GM21825 (cell line): ENCODE results near the gene TCF23.
"Not testable (repeated sequence)": the region's sequence is repeated elsewhere in the genome, so short reads cannot be mapped to it uniquely, and the experiment has no call there.

Experiments used
- ATAC-seq: cut with Tn5 transposase; IDR thresholded peaks from one replicate; pipeline ENCODE4 v1.9.1; 2021; ENCODE audit warnings: mild to moderate bottlenecking, moderate library complexity; ENCODE audit not compliant: unreplicated experiment

TCF23 gene

DNA sequence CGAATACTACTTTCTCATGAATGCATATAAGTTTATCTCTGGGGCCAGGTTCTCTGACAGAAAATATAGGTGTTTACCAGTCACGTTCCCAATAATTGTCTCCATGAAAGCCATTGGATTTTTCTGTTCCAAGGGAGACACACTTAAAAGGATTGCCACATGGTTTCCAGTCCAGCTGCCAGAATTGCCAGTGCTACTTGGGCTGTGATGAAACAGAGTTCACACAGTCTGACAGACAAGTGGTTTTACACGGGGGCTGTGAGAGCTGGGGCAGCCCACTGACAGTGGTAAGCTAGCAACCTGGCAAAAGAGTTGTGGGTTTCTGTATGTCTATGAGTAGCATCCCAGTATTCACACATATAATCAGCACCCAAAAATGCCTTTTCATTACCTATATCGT, 35.3 kb downstream of the TCF23 start:
- no peak for ATAC-seq

DNA sequence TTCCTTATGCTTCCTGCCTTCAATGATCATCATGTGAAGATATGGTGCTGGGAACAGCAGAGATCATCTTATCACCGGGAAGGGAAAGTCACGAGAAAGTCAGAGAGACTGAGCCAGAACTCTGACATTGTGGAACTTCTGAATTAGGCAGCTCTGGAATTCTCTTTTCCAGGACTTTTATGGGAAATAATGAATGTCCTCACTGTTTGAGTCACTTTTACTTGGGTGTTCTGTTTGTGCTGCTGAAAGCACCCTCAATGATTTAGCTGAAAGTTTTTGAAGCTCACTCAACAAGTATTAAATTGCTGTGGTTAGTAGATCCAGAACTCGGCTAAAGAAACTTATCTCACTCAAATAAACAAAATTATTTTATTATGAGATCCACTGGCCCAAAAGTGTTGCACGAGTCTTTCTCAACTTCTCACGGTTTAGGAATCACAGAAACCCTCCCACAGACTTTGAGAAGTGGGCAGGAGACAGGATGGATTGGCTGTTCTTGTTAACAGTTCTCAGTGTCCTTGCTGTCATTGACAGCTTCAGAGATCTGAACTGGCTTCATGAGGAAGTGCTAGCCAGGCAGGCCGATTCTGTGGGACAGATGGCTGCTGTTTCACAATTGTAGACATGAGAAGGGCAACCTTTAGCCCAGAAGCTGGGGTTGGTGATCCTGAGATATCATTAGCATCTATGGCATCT, 36.7 kb downstream of the TCF23 start:
- no peak for ATAC-seq

DNA sequence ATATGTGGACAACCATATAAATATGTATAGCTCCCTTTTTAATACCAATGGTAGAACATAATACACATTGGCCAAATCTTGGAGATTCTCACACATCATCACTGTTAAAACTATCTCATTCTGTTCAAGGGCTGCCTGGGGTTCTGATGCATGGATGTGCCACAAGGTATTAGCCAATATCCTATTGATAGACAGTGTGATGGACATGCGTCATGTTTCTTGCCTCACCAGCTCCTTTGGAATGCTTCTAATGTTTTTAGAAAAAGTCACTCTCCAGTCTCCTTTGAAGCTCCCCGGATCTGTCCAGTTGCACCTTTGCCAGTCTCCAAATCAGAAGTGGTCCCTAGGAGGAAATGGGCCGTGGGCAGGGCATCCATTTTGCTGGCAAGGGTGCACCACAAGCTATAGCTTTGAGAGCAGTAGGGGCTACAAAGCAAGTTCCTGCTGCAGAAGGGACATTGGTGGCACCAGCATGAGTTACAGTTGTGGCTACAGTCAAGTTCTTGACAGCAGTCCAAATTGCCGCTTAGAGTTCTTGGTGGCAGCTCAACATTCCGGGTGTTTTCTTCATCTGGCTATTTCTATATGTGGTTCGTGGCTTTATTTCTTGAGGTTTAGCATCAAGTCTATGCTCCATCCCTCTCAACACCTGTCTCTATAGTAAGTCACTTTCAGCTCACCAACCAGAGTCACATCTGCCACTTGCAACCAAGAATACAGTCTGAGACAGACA, 38.0 kb downstream of the TCF23 start:
- ATAC-seq = no peak

DNA sequence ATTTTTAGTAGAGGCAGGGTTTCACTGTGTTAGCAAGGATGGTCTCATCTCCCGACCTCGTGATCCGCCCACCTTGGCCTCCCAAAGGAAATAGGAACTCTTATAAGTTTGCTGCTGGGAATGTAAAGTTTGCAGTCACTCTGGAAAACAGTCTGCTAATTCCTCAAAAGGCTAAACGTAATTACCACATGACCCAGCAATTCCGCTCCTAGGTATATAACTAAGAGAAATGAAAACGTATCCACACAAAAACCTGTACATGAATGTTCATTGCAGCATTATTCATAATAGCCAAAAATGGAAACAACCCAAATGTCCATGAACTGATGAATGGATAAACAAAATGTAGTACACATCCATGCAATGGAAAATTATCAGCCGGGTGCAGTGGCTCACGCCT, 41.2 kb downstream of the TCF23 start:
- ATAC-seq = no peak

DNA sequence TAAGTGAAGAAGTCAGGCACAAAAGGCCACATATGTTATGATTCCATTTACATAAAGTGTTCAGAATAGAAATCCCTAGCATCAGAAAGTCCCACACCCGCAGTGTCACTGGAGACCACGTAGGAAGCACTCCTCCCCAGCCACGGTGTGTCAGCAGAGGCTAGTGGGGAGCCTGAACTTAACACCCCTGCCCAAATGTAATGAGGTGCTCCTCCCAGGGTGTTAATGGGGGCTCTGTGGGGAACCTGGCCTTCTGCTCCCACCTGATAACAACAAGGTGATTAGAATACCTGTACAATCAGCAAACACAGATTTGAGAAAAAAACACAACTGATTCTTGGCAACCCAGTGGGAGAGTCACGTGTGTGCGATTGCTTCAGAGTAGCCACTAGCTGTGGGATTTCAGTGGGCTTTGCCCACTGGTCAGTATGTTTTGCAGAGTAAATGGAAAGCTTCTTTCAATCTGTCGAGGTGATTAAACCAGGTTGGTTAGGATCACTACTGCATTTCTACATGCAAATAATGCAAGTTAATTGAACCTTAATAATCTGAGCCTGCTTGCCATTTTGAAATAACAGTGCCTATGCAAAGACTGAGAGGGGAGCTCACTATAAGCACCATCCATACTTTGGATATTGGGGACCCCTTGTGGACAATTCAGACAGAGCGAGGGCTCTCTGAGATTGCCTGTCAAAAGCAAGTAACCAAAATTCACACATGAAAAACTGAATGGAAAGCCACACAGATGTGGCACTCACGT, 42.4 kb downstream of the TCF23 start:
- peak; percentile 55 for ATAC-seq

DNA sequence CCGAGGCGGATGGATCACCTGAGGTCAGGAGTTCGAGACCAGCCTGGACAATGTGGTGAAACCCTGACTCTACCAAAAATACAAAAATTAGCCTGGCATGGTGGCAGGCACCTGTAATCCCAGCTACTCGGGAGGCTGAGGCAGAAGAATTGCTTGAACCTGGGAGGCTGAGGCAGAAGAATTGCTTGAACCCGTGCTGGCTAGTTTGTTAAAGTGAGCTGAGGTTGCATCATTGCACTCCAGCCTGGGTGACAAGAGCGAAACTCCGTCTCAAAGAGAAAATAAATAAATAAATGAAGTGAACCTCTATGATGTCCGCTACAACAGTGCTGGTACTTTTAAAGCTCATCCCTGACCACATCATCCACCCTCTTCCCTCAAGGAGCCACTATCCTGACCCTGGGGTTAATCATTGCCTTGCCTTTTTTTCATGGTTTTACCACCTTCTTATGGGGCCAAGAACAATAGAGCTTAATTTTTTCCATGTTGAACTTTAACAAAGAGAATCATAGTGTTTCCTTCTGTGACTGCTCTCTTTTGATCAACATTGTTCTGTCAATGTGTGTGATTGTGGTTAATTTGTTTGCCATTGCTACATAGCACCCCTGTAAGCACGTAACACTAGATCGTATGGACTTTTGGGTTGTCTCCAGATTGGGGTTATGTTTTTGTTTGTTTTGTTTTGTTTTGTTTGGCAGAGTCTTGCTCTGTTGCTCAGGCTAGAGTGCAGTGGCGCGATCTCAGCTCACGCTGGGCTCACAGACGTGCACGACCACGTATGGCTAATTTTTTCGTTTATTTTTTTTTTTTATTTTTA, 45.9 kb downstream of the TCF23 start:
- no peak for ATAC-seq

- ATAC-seq = not testable (repeated sequence)
Observed at GRCh38 chr2:27195799-27196198, 47.0 kb downstream of the TCF23 start.

DNA sequence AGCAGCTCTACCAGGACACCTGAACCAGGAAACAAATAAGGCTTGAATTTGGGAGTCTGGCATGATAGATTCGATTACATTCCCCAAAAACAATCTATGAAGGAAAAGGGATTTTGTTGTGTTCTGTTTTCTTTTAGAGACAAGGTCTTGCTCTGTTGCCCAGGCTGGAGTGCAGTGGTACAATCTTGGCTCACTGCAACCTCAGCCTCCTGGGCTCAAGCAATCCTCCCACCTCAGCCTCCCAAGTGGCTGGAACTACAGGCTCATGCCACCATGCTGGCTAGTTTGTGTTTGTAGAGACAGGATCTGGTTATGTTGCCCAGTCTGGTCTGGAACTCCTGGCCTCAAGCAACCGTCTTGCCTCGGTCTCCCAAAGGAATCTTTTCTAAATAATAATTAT, 49.3 kb downstream of the TCF23 start:
- not testable (repeated sequence) for ATAC-seq

DNA sequence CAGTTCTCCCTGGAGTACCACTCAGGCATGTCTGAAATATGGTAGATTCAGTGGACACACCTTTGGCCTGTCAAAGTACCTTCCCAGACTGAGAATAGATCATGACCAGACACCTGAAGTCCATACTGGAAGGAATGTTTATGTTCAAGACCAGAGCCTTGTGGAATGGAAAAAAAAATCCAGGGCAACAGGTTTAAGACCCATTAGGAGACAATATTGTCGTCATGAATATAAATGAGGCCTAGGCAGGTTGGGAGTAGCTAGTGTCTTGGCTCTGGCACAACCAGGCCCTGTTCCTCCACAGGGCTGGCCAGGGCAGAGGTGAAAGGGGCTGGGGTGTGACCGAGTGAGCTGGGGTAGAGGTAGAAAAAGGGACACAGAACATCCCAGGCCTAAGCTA, 49.8 kb downstream of the TCF23 start:
- no peak for ATAC-seq

- ATAC-seq = no peak
Observed at GRCh38 chr2:27199241-27199640, 50.4 kb downstream of the TCF23 start.

DNA sequence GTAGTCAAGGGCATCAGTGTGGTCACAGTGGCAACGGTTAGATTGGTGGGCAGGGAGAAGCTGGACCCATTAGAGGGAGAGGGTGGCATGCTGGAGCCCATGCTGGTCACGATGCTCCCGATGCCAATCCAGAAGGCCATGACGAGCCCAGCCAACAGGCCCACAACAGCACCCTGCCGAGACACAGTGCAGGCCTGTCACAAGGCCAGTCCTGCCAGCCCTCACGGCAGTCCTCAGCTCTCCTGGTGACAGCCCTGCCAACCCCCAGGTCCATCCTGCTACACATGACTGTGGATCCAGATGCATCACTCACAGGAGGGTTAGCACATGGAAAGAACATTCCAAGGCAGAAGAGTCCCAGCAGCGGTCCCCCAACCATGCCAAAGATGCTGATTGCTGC, 52.9 kb downstream of the TCF23 start:
- ATAC-seq = no peak

GRCh38 chr2:27202854-27203253, 54.0 kb downstream of the TCF23 start:
- ATAC-seq = no peak

DNA sequence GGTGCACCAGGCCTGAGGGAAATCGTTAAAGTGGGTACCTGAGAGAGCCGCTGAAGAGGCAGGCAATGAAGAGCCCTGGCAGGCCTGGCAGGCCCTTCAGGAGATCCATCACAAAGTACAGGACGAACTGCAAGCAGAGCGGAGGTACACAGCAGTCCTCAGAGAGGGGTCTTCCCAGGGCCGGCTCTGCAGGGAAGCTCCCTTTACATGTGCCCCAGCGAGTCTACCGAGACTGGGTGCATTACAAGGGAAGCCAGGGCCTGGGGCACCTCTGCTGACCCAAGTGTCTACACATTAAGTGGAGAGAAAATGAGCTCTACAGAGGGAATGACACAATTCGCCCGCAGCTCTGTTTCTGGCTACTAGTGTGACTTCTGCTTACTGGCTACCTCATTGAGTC, 54.9 kb downstream of the TCF23 start:
- no peak for ATAC-seq

GRCh38 chr2:27204566-27204965, 55.8 kb downstream of the TCF23 start:
- ATAC-seq = no peak

DNA sequence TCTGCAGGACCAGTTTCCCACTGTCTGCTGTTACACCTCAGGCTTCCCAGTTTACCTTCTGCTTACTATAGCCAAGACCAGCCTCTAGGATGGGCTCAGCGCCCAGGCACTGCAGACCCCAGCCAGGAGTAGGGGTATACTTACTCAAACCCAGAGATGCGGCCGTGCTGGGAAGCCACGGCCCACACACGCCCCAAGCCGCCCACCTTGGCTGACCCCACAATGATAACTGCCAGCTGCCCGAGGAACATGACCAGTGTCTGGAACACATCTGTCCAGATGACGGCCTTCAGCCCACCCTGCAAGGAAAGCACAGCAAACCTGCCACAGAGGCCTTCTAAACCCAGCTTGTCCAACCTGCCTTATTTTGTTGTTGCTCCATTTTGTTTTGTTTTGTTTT, 56.4 kb downstream of the TCF23 start:
- ATAC-seq = no peak

DNA sequence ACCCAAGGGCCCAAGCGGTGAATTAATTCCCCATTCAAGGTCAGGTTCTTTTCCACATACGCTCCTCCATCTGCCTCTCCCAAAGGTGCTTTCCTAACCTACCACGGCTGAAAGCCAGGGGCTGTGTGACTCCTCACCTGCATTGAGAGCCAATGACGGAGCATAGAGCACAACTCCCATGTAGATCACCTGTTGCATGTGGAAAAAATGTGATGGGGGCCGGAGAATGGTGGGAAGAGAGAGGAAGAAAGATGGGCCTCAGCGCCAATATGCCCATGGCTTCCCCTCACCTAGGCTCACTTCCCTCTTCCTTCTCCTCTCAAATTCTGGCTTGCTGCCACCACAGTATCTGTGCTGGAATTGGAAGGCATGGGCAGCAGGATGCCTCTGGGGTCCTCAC, 57.5 kb downstream of the TCF23 start:
- no peak for ATAC-seq
